SK-N-SH treated with all-trans-retinoic acid at 6 μM for 48 hours (cell line): Measurements from ENCODE around the gene MYH7B.

Experiments
- ATAC-seq: fragments of 200-7000 bp; cut with Tn5 transposase; 3 replicates; pipeline ENCODE4 v1.9.1; 2020; ENCODE audit warnings: mild to moderate bottlenecking, moderate library complexity
- ARNTL ChIP-seq: fragments of 450-650 bp; formaldehyde crosslinking; IDR thresholded peaks from 2 replicates; pipeline ENCODE4 v1.5.0; 2020; ENCODE audit warnings: low read depth, mild to moderate bottlenecking, moderate library complexity, borderline replicate concordance
- BACH2 ChIP-seq: fragments of 250-450 bp; sonication (Bioruptor Pico); IDR thresholded peaks from 2 replicates; pipeline ENCODE4 v1.9.0; 2021; ENCODE audit warnings: mild to moderate bottlenecking, borderline replicate concordance
- CREB5 ChIP-seq: fragments of 250-450 bp; sonication (Bioruptor Pico); IDR thresholded peaks from 2 replicates; pipeline ENCODE4 v1.5.1; 2020; ENCODE audit warnings: low read depth, mild to moderate bottlenecking, moderate library complexity
- CSDC2 ChIP-seq: fragments of 250-450 bp; sonication (Bioruptor Pico); IDR thresholded peaks from 2 replicates; pipeline ENCODE4 v1.5.0; 2020; ENCODE audit warnings: mild to moderate bottlenecking, moderate library complexity
- CSRNP3 ChIP-seq: fragments of 250-450 bp; sonication (Bioruptor Pico); IDR thresholded peaks from 2 replicates; pipeline ENCODE4 v1.5.1; 2021; ENCODE audit warnings: mild to moderate bottlenecking, moderate library complexity
- ESRRG ChIP-seq: fragments of 250-450 bp; sonication (Bioruptor Pico); IDR thresholded peaks from 2 replicates; pipeline ENCODE4 v1.6.1; 2021; ENCODE audit warnings: mild to moderate bottlenecking
- ISL1 ChIP-seq: fragments of 250-450 bp; sonication (Bioruptor Pico); IDR thresholded peaks from 2 replicates; pipeline ENCODE4 v2.1.2; 2022; ENCODE audit warnings: mild to moderate bottlenecking, moderate library complexity
- OSR1 ChIP-seq: fragments of 250-450 bp; sonication (Bioruptor Pico); IDR thresholded peaks from 2 replicates; pipeline ENCODE4 v1.8.0; 2022; ENCODE audit warnings: moderate library complexity, mild to moderate bottlenecking, inconsistent platforms
- PPARA ChIP-seq: fragments of 250-450 bp; sonication (Bioruptor Pico); IDR thresholded peaks from 2 replicates; pipeline ENCODE4 v1.5.0; 2020; ENCODE audit warnings: mild to moderate bottlenecking, borderline replicate concordance
- RARB ChIP-seq: fragments of 250-450 bp; sonication (Bioruptor Pico); IDR thresholded peaks from 2 replicates; pipeline ENCODE4 v1.8.0; 2021; ENCODE audit warnings: mild to moderate bottlenecking, moderate library complexity
- SNAI2 ChIP-seq: fragments of 250-450 bp; sonication (Bioruptor Pico); IDR thresholded peaks from 2 replicates; pipeline ENCODE4 v1.5.0; 2020; ENCODE audit warnings: mild to moderate bottlenecking, moderate library complexity
- TCF4 ChIP-seq: fragments of 250-450 bp; sonication (Bioruptor Pico); IDR thresholded peaks from 2 replicates; pipeline ENCODE4 v1.8.0; 2021; ENCODE audit warnings: mild to moderate bottlenecking, moderate library complexity, borderline replicate concordance
- TOX ChIP-seq: fragments of 250-450 bp; sonication (Bioruptor Pico); IDR thresholded peaks from 2 replicates; pipeline ENCODE4 v1.8.0; 2021; ENCODE audit warnings: mild to moderate bottlenecking, moderate library complexity, borderline replicate concordance
- ZC3H10 ChIP-seq: fragments of 250-450 bp; sonication (Bioruptor Pico); IDR thresholded peaks from 2 replicates; pipeline ENCODE4 v1.5.1; 2021; ENCODE audit warnings: mild to moderate bottlenecking, moderate library complexity
- ZFP3 ChIP-seq: fragments of 250-450 bp; sonication (Bioruptor Pico); IDR thresholded peaks from 2 replicates; pipeline ENCODE4 v1.5.0; 2020; ENCODE audit warnings: mild to moderate bottlenecking, moderate library complexity
- ZFP30 ChIP-seq: fragments of 450-650 bp; formaldehyde crosslinking; IDR thresholded peaks from 2 replicates; pipeline ENCODE4 v1.5.0; 2022; ENCODE audit warnings: mild to moderate bottlenecking, moderate library complexity
- ZNF565 ChIP-seq: fragments of 450-650 bp; formaldehyde crosslinking; conservative IDR thresholded peaks from 2 replicates; pipeline ENCODE4 v1.5.0; 2020; ENCODE audit warnings: low read depth, mild to moderate bottlenecking, moderate library complexity
- ZNF70 ChIP-seq: fragments of 450-650 bp; formaldehyde crosslinking; IDR thresholded peaks from 2 replicates; pipeline ENCODE4 v1.5.0; 2020; ENCODE audit warnings: mild to moderate bottlenecking, moderate library complexity
- ZNF8 ChIP-seq: fragments of 450-650 bp; formaldehyde crosslinking; IDR thresholded peaks from 2 replicates; pipeline ENCODE4 v1.5.0; 2020; ENCODE audit warnings: mild to moderate bottlenecking, moderate library complexity
- TF ChIP-seq, protein P1 (sequence below): fragments of 250-450 bp; sonication (Bioruptor Pico); IDR thresholded peaks from 2 replicates; pipeline ENCODE4 v1.8.0; 2020; ENCODE audit warnings: mild to moderate bottlenecking, moderate library complexity, borderline replicate concordance
- TF ChIP-seq, protein P2 (sequence below): fragments of 250-450 bp; sonication (Bioruptor Pico); IDR thresholded peaks from 2 replicates; pipeline ENCODE4 v1.5.0; 2020; ENCODE audit warnings: mild to moderate bottlenecking, moderate library complexity
- TF ChIP-seq, protein P3 (sequence below): fragments of 250-450 bp; sonication (Bioruptor Pico); IDR thresholded peaks from 2 replicates; pipeline ENCODE4 v1.8.0; 2021; ENCODE audit warnings: low read depth, mild to moderate bottlenecking, moderate library complexity, borderline replicate concordance

MYH7B gene

GRCh38 chr20:35000311-35000921 is 44.7 kb downstream of the MYH7B start (continued):
- TF ChIP-seq, protein P1, sequence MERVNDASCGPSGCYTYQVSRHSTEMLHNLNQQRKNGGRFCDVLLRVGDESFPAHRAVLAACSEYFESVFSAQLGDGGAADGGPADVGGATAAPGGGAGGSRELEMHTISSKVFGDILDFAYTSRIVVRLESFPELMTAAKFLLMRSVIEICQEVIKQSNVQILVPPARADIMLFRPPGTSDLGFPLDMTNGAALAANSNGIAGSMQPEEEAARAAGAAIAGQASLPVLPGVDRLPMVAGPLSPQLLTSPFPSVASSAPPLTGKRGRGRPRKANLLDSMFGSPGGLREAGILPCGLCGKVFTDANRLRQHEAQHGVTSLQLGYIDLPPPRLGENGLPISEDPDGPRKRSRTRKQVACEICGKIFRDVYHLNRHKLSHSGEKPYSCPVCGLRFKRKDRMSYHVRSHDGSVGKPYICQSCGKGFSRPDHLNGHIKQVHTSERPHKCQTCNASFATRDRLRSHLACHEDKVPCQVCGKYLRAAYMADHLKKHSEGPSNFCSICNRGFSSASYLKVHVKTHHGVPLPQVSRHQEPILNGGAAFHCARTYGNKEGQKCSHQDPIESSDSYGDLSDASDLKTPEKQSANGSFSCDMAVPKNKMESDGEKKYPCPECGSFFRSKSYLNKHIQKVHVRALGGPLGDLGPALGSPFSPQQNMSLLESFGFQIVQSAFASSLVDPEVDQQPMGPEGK (CRISPR knock-in tag), result no peak

- no peak for TF ChIP-seq ESRRG (CRISPR knock-in tag)
- TF ChIP-seq, protein P2, sequence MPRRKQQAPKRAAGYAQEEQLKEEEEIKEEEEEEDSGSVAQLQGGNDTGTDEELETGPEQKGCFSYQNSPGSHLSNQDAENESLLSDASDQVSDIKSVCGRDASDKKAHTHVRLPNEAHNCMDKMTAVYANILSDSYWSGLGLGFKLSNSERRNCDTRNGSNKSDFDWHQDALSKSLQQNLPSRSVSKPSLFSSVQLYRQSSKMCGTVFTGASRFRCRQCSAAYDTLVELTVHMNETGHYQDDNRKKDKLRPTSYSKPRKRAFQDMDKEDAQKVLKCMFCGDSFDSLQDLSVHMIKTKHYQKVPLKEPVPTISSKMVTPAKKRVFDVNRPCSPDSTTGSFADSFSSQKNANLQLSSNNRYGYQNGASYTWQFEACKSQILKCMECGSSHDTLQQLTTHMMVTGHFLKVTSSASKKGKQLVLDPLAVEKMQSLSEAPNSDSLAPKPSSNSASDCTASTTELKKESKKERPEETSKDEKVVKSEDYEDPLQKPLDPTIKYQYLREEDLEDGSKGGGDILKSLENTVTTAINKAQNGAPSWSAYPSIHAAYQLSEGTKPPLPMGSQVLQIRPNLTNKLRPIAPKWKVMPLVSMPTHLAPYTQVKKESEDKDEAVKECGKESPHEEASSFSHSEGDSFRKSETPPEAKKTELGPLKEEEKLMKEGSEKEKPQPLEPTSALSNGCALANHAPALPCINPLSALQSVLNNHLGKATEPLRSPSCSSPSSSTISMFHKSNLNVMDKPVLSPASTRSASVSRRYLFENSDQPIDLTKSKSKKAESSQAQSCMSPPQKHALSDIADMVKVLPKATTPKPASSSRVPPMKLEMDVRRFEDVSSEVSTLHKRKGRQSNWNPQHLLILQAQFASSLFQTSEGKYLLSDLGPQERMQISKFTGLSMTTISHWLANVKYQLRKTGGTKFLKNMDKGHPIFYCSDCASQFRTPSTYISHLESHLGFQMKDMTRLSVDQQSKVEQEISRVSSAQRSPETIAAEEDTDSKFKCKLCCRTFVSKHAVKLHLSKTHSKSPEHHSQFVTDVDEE (CRISPR knock-in tag), result no peak
- no peak for TF ChIP-seq ZFP30
- TF ChIP-seq ZNF565 (CRISPR knock-in tag), result no peak
- no peak for TF ChIP-seq ISL1
- TF ChIP-seq SNAI2 (CRISPR knock-in tag), result no peak
- no peak for TF ChIP-seq TCF4
- no peak for TF ChIP-seq PPARA
- TF ChIP-seq ARNTL (CRISPR knock-in tag), result no peak
- TF ChIP-seq, protein P3, sequence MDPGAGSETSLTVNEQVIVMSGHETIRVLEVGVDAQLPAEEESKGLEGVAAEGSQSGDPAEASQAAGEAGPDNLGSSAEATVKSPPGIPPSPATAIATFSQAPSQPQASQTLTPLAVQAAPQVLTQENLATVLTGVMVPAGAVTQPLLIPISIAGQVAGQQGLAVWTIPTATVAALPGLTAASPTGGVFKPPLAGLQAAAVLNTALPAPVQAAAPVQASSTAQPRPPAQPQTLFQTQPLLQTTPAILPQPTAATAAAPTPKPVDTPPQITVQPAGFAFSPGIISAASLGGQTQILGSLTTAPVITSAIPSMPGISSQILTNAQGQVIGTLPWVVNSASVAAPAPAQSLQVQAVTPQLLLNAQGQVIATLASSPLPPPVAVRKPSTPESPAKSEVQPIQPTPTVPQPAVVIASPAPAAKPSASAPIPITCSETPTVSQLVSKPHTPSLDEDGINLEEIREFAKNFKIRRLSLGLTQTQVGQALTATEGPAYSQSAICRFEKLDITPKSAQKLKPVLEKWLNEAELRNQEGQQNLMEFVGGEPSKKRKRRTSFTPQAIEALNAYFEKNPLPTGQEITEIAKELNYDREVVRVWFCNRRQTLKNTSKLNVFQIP (CRISPR knock-in tag), result no peak
- no peak for TF ChIP-seq ZNF8 (CRISPR knock-in tag)
- TF ChIP-seq ZC3H10 (CRISPR knock-in tag), result no peak
- TF ChIP-seq ZNF70 (CRISPR knock-in tag), result no peak
- TF ChIP-seq, protein P1 (CRISPR knock-in tag), result no peak
- no peak for TF ChIP-seq CSDC2 (CRISPR knock-in tag)
- no peak for TF ChIP-seq CSRNP3 (CRISPR knock-in tag)
- TF ChIP-seq OSR1, result no peak
- TF ChIP-seq, all 23 proteins: peak for 0
- ATAC-seq, result no peak
Observed at GRCh38 chr20:35000922-35001595, 45.4 kb downstream of the MYH7B start.

GRCh38 chr20:35001596-35002362 is 46.1 kb downstream of the MYH7B start:
- TF ChIP-seq BACH2 (CRISPR knock-in tag) (no peak), RARB (no peak), TOX (no peak), ZNF70 (CRISPR knock-in tag) (no peak), CREB5 (CRISPR knock-in tag) (no peak), ARNTL (CRISPR knock-in tag) (no peak), CSRNP3 (CRISPR knock-in tag) (no peak), CSDC2 (CRISPR knock-in tag) (no peak), PPARA (no peak), ESRRG (CRISPR knock-in tag) (no peak), TCF4 (no peak), ZFP3 (CRISPR knock-in tag) (no peak), ZNF565 (CRISPR knock-in tag) (no peak), ZFP30 (no peak)
- no peak for ATAC-seq
